Bronchial epithelial cell (primary cell): Measurements from ENCODE around the gene HBEGF. TPM values are rescaled to one million over a fixed set of nuclear protein-coding genes. Genes with fewer than 3 reads are reported as not detected.

ENCODE experiments used
- DNase-seq: peaks from one replicate; pipeline ENCODE4 v3.0.0-alpha.2; 2010; ENCODE audit warnings: low read depth
- FAIRE-seq: peaks from 2 replicates; lab custom pipeline; 2011; peaks lifted over from hg19 to GRCh38; lab: Jason Lieb, UNC
- H3K27me3 ChIP-seq: 2 replicates; pipeline ENCODE4 v1.5.1; 2011; ENCODE audit warnings: low read length; ENCODE audit not compliant: control insufficient read depth, insufficient read depth
- H3K36me3 ChIP-seq: 2 replicates; pipeline ENCODE4 v1.5.1; 2011; ENCODE audit warnings: low read length; ENCODE audit not compliant: control insufficient read depth, insufficient read depth
- H3K4me3 ChIP-seq: 2 replicates; pipeline ENCODE4 v1.5.1; 2011; ENCODE audit warnings: mild to moderate bottlenecking, low read depth, low read length, control low read depth
- CTCF ChIP-seq: IDR thresholded peaks from 2 replicates; pipeline ENCODE4 v1.5.1; 2011; ENCODE audit warnings: mild to moderate bottlenecking, moderate library complexity, low read length, control low read depth, inconsistent platforms; ENCODE audit not compliant: insufficient read depth, severe bottlenecking
- total RNA-seq: library from RNA; depleted of rRNA; stranded (reverse); fragments of >200 nt; gene quantifications from 2 replicates; pipeline ENCODE4 v1.2.1, GENCODE V29; 2014

Gene HBEGF
- total RNA-seq, 1 donor from 2014 or later, result 76.6 TPM

GRCh38 chr5:140309706-140310249 is 36.6 kb downstream of the HBEGF start:
- DNase-seq (no peak), FAIRE-seq (no peak)
- no peaks in the 10 kb centered on the region for H3K36me3 ChIP-seq
- H3K27me3 ChIP-seq, result no peaks in the 10 kb centered on the region
- H3K4me3 ChIP-seq, result no peak overlapping the region
- no peak for TF ChIP-seq CTCF

- no peak for TF ChIP-seq CTCF
- H3K36me3 ChIP-seq, result no peaks in the 10 kb centered on the region
- no peaks in the 10 kb centered on the region for H3K27me3 ChIP-seq
- H3K4me3 ChIP-seq, result no peak overlapping the region
- FAIRE-seq (no peak), DNase-seq (no peak)
Observed at GRCh38 chr5:140305471-140305870, 40.9 kb downstream of the HBEGF start.

- FAIRE-seq (no peak), DNase-seq (no peak)
- peaks cover 1% of the 10 kb centered on the region for H3K36me3 ChIP-seq
- no peaks in the 10 kb centered on the region for H3K27me3 ChIP-seq
- H3K4me3 ChIP-seq, result no peak overlapping the region
- no peak for TF ChIP-seq CTCF
Observed at GRCh38 chr5:140303966-140304365, 42.4 kb downstream of the HBEGF start.

GRCh38 chr5:140302786-140303639 is 43.4 kb downstream of the HBEGF start, which contains the start of gene PFDN1:
Gene PFDN1, minus strand, starts transcription at chr5:140303101. Its CDS starts 28 bp downstream, at chr5:140303073.
- DNase-seq (peak; percentile 87), FAIRE-seq (no peak)
- Histone ChIP-seq H3K36me3 (peaks cover 1% of the 10 kb centered on the region), H3K27me3 (no peaks in the 10 kb centered on the region), H3K4me3 (peak within 1 kb of the TSS; percentile 76)
- no peak for TF ChIP-seq CTCF

- H3K4me3 ChIP-seq, result no peak overlapping the region
- no peak for FAIRE-seq
- no peak for DNase-seq
- H3K36me3 ChIP-seq, result peaks cover 1% of the 10 kb centered on the region
- TF ChIP-seq CTCF, result no peak
- H3K27me3 ChIP-seq, result no peaks in the 10 kb centered on the region
Observed at GRCh38 chr5:140301136-140301535, 45.3 kb downstream of the HBEGF start.
